ENCODE results near the gene MGRN1. TPM values are rescaled to one million over a fixed set of nuclear protein-coding genes. Genes with fewer than 3 reads are reported as not detected.

Gene MGRN1
- total and polyA plus RNA-seq, 2 of the 13 experiments (the other 11 are each of a cell fraction or from before 2014, with no cell fraction given): 11.9 to 12.6 TPM

GRCh38 chr16:4594433-4595410 lies 29.9 kb upstream of the MGRN1 start:
- no peak; the same call in 1 of the 3 replicates for ATAC-seq
- Histone ChIP-seq H3K4me2 (ENCODE audit: low read depth, low read length) (no peak overlapping the region), H4K20me1 (ENCODE audit: insufficient read depth, low read length) (no peaks in the 10 kb centered on the region), H3K4me3 (replicated peaks in 1 of 3; ENCODE audit: insufficient read depth in 1 of 3, low read depth in 2 of 3, low read length in 3 of 3) (no peak overlapping the region), H3K4me1 (ENCODE audit: insufficient read depth, low read length) (no peaks in the 10 kb centered on the region), H2AFZ (ENCODE audit: low read length) (no peak overlapping the region), H3K27me3 (ENCODE audit: control insufficient read depth in 1 of 2, insufficient read depth in 2 of 2, low read length in 2 of 2) (peaks cover 8 to 66% of the 10 kb centered on the region in 2 experiments), H3K27ac (ENCODE audit: extremely low read length, insufficient read depth, low read length) (no peak overlapping the region), H3K79me2 (ENCODE audit: insufficient read depth, low read length) (no peaks in the 10 kb centered on the region), H3K36me3 (replicated peaks in 1 of 2; ENCODE audit: control insufficient read depth in 1 of 2, insufficient read depth in 2 of 2, low read length in 2 of 2) (no peaks in the 10 kb centered on the region), H3K9ac (ENCODE audit: insufficient read depth, low read depth, low read length) (no peak overlapping the region), H3K9me3 (ENCODE audit: low read length) (no peaks in the 10 kb centered on the region)
- no peak for DNase-seq (ENCODE audit: low spot score)
- TF ChIP-seq GPBP1L1 (CRISPR knock-in tag; IDR thresholded peaks at IDR 0.05) (no peak), ZMYM3 (CRISPR knock-in tag; IDR thresholded peaks at IDR 0.05) (peak; percentile 71), ZNF747 (CRISPR knock-in tag; IDR thresholded peaks at IDR 0.05; ENCODE audit: borderline replicate concordance) (no peak), DNMT1 (CRISPR knock-in tag; IDR thresholded peaks at IDR 0.05) (no peak), ZNF687 (CRISPR knock-in tag; IDR thresholded peaks at IDR 0.05) (0 out of 2 replicates have a peak, but pooled peaks have one; percentile 21), ZNF792 (CRISPR knock-in tag; IDR thresholded peaks at IDR 0.05) (no peak), SAFB2 (CRISPR knock-in tag; IDR thresholded peaks at IDR 0.05; ENCODE audit: borderline replicate concordance, low read depth) (no peak), MAFG (CRISPR knock-in tag; IDR thresholded peaks at IDR 0.05) (no peak), PLSCR1 (CRISPR knock-in tag; IDR thresholded peaks at IDR 0.05; ENCODE audit: borderline replicate concordance) (no peak), TFE3 (CRISPR knock-in tag; IDR thresholded peaks at IDR 0.05) (no peak), SOX6 (IDR thresholded peaks at IDR 0.05) (no peak), SOX6 (CRISPR knock-in tag; IDR thresholded peaks at IDR 0.05) (no peak), FOSL1 (CRISPR knock-in tag; IDR thresholded peaks at IDR 0.05; ENCODE audit: borderline replicate concordance) (no peak)
- CTCF ChIA-PET (ENCODE audit: low intra/inter-chr PET ratio, low total read pairs): no interaction called here
- POLR2A ChIA-PET: no interaction called here
- BruUV-seq (replicated peaks): no TSS peak
- 35% methylated on average over 21 of the region's 38 CpGs for WGBS (ENCODE audit: low lambda C conversion rate)
- in situ Hi-C loops (cut with HindIII; ENCODE audit: extremely low pct_ligation_motif_present, low pct_unique_long_range_greater_than_20kb): no loop called here
- FAIRE-seq: no peak
- intact Hi-C loops (cut with micrococcal nuclease; ENCODE audit: unreplicated experiment): no loop called here

All from HepG2 (cell line).